K562 (cell line): ENCODE results near the gene LRGUK.

Experiments
- CHD4 ChIP-seq: fragments of 200-600 bp; sonication (generic); IDR thresholded peaks from 3 replicates; pipeline ENCODE4 v1.6.1; 2012; ENCODE audit warnings: low read depth, mild to moderate bottlenecking, mixed read lengths, low read length, inconsistent platforms; ENCODE audit not compliant: insufficient read depth, insufficient replicate concordance, poor library complexity, severe bottlenecking
- ELF4 ChIP-seq: fragments of 450-650 bp; formaldehyde crosslinking; IDR thresholded peaks from 2 replicates; pipeline ENCODE4 v1.4.0; 2022; ENCODE audit warnings: missing genetic modification characterization
- MYNN ChIP-seq, 2 experiments: sonication (generic); formaldehyde crosslinking in 1 of 2; IDR thresholded peaks; 2 replicates each; pipeline versions ENCODE4 v1.5.0 to v1.6.1; 2016 to 2020; ENCODE audit warnings: antibody characterized with exemption in 1 of 2, missing genetic modification reagents in 1 of 2
- POLR2AphosphoS5 ChIP-seq: IDR thresholded peaks from 2 replicates; pipeline ENCODE4 v1.6.1; 2011; ENCODE audit warnings: mild to moderate bottlenecking, low read depth, low read length, moderate library complexity; ENCODE audit not compliant: control insufficient read depth, insufficient read depth
- SMAD2 ChIP-seq: fragments of 150-350 bp; IDR thresholded peaks from 2 replicates; pipeline ENCODE4 v1.6.1; 2014; ENCODE audit warnings: low read depth, mild to moderate bottlenecking, low read length
- SREBF1 ChIP-seq: fragments of 150-350 bp; IDR thresholded peaks from 2 replicates; pipeline ENCODE4 v1.6.1; 2014; ENCODE audit warnings: antibody characterized with exemption, low read depth, low read length, borderline replicate concordance
- USF2 ChIP-seq: sonication (generic); formaldehyde crosslinking; IDR thresholded peaks from 2 replicates; pipeline ENCODE4 v1.5.0; 2020; ENCODE audit warnings: missing genetic modification reagents
- ZNF274 ChIP-seq: IDR thresholded peaks from 2 replicates; pipeline ENCODE4 v1.6.1; 2011; ENCODE audit warnings: low read depth, mild to moderate bottlenecking, low read length, moderate library complexity, borderline replicate concordance
- ZNF639 ChIP-seq, 2 experiments: fragments of 200-800 bp in 1 of 2; sonication (Bioruptor generic) in 1 of 2; sonication (generic) in 1 of 2; formaldehyde crosslinking in 1 of 2; IDR thresholded peaks in 1 of 2; conservative IDR thresholded peaks in 1 of 2; 2 replicates each; pipeline versions ENCODE4 v1.5.0 to v1.6.1; 2016 to 2020; ENCODE audit warnings: missing compliant biosample characterization in 1 of 2, missing genetic modification characterization in 1 of 2, missing genetic modification reagents in 1 of 2
- TF ChIP-seq, protein P1 (sequence below), 3 experiments: IDR thresholded peaks in 2 of 3; conservative IDR thresholded peaks in 1 of 3; 2 replicates each; pipeline ENCODE4 v1.5.1; 2011 to 2012; ENCODE audit warnings: low read length in 3 of 3, mild to moderate bottlenecking in 3 of 3, control low read depth in 2 of 3, improper control_type of control experiment in 1 of 3, inconsistent platforms in 1 of 3, low read depth in 1 of 3, mixed read lengths in 1 of 3, moderate library complexity in 1 of 3; ENCODE audit not compliant: insufficient read depth in 2 of 3
- TF ChIP-seq, protein P2 (sequence below): sonication (generic); formaldehyde crosslinking; IDR thresholded peaks from 2 replicates; pipeline ENCODE4 v1.8.1; 2023; ENCODE audit warnings: mild to moderate bottlenecking, missing genetic modification reagents, moderate library complexity
- TF ChIP-seq, protein P3 (sequence below): fragments of 450-650 bp; conservative IDR thresholded peaks from 2 replicates; pipeline ENCODE4 v1.6.1; 2016; ENCODE audit warnings: missing genetic modification characterization, low read depth, mild to moderate bottlenecking, control low read depth, missing compliant biosample characterization

DNA sequence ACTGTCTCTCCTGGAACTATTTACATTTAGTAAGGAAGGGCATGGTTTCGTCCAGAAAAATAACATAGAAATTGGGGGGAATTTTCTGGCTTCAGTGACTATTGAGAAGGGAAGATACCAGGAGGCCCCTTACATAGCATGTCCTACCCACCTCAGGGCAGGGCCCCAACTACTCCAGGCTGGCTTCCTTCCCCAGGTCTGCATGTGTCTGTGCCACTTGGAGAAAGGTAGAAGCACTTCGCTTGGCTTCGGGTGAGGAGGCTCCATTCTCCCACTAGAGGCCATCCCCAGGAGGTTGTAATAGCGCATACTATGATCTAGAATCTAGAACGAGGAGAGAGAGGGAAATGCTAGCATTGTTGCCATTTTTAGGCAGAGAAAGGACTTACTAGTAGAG is 14.7 kb downstream of the LRGUK start:
- TF ChIP-seq POLR2AphosphoS5 = no peak
- TF ChIP-seq CHD4 = no peak
- TF ChIP-seq, protein P1, sequence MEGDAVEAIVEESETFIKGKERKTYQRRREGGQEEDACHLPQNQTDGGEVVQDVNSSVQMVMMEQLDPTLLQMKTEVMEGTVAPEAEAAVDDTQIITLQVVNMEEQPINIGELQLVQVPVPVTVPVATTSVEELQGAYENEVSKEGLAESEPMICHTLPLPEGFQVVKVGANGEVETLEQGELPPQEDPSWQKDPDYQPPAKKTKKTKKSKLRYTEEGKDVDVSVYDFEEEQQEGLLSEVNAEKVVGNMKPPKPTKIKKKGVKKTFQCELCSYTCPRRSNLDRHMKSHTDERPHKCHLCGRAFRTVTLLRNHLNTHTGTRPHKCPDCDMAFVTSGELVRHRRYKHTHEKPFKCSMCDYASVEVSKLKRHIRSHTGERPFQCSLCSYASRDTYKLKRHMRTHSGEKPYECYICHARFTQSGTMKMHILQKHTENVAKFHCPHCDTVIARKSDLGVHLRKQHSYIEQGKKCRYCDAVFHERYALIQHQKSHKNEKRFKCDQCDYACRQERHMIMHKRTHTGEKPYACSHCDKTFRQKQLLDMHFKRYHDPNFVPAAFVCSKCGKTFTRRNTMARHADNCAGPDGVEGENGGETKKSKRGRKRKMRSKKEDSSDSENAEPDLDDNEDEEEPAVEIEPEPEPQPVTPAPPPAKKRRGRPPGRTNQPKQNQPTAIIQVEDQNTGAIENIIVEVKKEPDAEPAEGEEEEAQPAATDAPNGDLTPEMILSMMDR (IDR thresholded peaks at IDR 0.05 in 2 of 3, conservative IDR thresholded peaks at IDR 0.05 in 1 of 3; ENCODE audit: insufficient read depth in 2 of 3, low read depth in 1 of 3, low read length in 3 of 3) = no peak
- no peak for TF ChIP-seq ZNF274
- no peak for TF ChIP-seq ELF4
- TF ChIP-seq MYNN (IDR thresholded peaks at IDR 0.05) = no peak
- TF ChIP-seq MYNN (CRISPR knock-in tag; IDR thresholded peaks at IDR 0.05) = no peak
- TF ChIP-seq, protein P2, sequence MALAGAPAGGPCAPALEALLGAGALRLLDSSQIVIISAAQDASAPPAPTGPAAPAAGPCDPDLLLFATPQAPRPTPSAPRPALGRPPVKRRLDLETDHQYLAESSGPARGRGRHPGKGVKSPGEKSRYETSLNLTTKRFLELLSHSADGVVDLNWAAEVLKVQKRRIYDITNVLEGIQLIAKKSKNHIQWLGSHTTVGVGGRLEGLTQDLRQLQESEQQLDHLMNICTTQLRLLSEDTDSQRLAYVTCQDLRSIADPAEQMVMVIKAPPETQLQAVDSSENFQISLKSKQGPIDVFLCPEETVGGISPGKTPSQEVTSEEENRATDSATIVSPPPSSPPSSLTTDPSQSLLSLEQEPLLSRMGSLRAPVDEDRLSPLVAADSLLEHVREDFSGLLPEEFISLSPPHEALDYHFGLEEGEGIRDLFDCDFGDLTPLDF (CRISPR knock-in tag) = no peak
- TF ChIP-seq USF2 = no peak
- TF ChIP-seq SREBF1 = no peak
- TF ChIP-seq, protein P3, sequence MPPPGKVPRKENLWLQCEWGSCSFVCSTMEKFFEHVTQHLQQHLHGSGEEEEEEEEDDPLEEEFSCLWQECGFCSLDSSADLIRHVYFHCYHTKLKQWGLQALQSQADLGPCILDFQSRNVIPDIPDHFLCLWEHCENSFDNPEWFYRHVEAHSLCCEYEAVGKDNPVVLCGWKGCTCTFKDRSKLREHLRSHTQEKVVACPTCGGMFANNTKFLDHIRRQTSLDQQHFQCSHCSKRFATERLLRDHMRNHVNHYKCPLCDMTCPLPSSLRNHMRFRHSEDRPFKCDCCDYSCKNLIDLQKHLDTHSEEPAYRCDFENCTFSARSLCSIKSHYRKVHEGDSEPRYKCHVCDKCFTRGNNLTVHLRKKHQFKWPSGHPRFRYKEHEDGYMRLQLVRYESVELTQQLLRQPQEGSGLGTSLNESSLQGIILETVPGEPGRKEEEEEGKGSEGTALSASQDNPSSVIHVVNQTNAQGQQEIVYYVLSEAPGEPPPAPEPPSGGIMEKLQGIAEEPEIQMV = no peak
- no peak for TF ChIP-seq ZNF639 (CRISPR knock-in tag; conservative IDR thresholded peaks at IDR 0.05 in 1 of 2, IDR thresholded peaks at IDR 0.05 in 1 of 2)
- no peak for TF ChIP-seq SMAD2
